ENCODE data around the gene APEH.

Gene APEH

DNA sequence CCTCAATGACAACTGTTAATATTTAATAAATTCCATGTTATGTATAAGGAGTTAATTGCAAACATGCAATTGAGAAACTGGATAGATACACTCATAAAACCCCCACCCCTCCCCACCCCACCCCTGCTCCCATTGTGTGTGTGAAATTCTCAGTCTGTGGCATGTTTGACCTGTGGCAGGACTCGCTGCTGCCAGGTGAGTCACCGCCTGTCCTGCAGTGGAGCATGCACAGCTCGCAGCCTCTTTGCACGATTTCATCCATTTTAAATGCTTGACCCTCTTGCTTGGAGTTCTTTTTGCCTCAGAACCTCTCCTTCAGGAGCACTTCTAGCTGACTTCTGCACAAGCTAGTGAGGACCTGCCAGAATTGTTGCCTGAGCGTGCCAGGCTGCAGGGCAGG is 5.3 kb upstream of the APEH start:
- no peaks in the 10 kb centered on the region for H3K9me3 ChIP-seq (ENCODE audit: insufficient read depth, low read length)
- H3K9ac ChIP-seq (ENCODE audit: insufficient read length, low read depth) = no peak overlapping the region
- no peak for DNase-seq (ENCODE audit: low read depth, low spot score)
- peaks cover 5% of the 10 kb centered on the region for H3K36me3 ChIP-seq (ENCODE audit: insufficient read depth, insufficient read length, low read length)
- TF ChIP-seq SUZ12 (IDR thresholded peaks at IDR 0.05; ENCODE audit: extremely low read depth, insufficient read depth, insufficient read length) (no peak), YY1 (IDR thresholded peaks at IDR 0.05; ENCODE audit: insufficient read depth, insufficient read length) (no peak), ZNF274 (IDR thresholded peaks at IDR 0.05; ENCODE audit: low read depth, low read length) (no peak)
- no peak overlapping the region for H3K4me3 ChIP-seq (ENCODE audit: insufficient read length, low read depth)
- no peaks in the 10 kb centered on the region for H3K27me3 ChIP-seq (ENCODE audit: insufficient read depth, insufficient read length)
- H3K4me1 ChIP-seq (ENCODE audit: insufficient read depth, insufficient read length) = peaks cover 21% of the 10 kb centered on the region

GRCh38 chr3:49669352-49669751 is 4.8 kb upstream of the APEH start:
- H3K36me3 ChIP-seq (ENCODE audit: insufficient read depth, insufficient read length, low read length) = peaks cover 5% of the 10 kb centered on the region
- no peak for TF ChIP-seq SUZ12 (IDR thresholded peaks at IDR 0.05; ENCODE audit: extremely low read depth, insufficient read depth, insufficient read length)
- no peak for TF ChIP-seq YY1 (IDR thresholded peaks at IDR 0.05; ENCODE audit: insufficient read depth, insufficient read length)
- TF ChIP-seq ZNF274 (IDR thresholded peaks at IDR 0.05; ENCODE audit: low read depth, low read length) = no peak
- no peak for DNase-seq (ENCODE audit: low read depth, low spot score)
- H3K27me3 ChIP-seq (ENCODE audit: insufficient read depth, insufficient read length) = no peaks in the 10 kb centered on the region
- no peaks in the 10 kb centered on the region for H3K9me3 ChIP-seq (ENCODE audit: insufficient read depth, low read length)
- no peak overlapping the region for H3K4me3 ChIP-seq (ENCODE audit: insufficient read length, low read depth)
- no peak overlapping the region for H3K9ac ChIP-seq (ENCODE audit: insufficient read length, low read depth)
- H3K4me1 ChIP-seq (ENCODE audit: insufficient read depth, insufficient read length) = peaks cover 16% of the 10 kb centered on the region

- Histone ChIP-seq H3K27me3 (ENCODE audit: insufficient read depth, insufficient read length) (no peaks in the 10 kb centered on the region), H3K4me1 (ENCODE audit: insufficient read depth, insufficient read length) (peaks cover 19% of the 10 kb centered on the region), H3K9me3 (ENCODE audit: insufficient read depth, low read length) (no peaks in the 10 kb centered on the region), H3K36me3 (ENCODE audit: insufficient read depth, insufficient read length, low read length) (peaks cover 16% of the 10 kb centered on the region), H3K4me3 (ENCODE audit: insufficient read length, low read depth) (no peak overlapping the region), H3K9ac (ENCODE audit: insufficient read length, low read depth) (no peak overlapping the region)
- TF ChIP-seq SUZ12 (IDR thresholded peaks at IDR 0.05; ENCODE audit: extremely low read depth, insufficient read depth, insufficient read length) (no peak), ZNF274 (IDR thresholded peaks at IDR 0.05; ENCODE audit: low read depth, low read length) (no peak), YY1 (IDR thresholded peaks at IDR 0.05; ENCODE audit: insufficient read depth, insufficient read length) (no peak)
- DNase-seq (ENCODE audit: low read depth, low spot score) = no peak
These were observed 3.2 kb upstream of the APEH start for GRCh38 chr3:49670940-49671290.

DNA sequence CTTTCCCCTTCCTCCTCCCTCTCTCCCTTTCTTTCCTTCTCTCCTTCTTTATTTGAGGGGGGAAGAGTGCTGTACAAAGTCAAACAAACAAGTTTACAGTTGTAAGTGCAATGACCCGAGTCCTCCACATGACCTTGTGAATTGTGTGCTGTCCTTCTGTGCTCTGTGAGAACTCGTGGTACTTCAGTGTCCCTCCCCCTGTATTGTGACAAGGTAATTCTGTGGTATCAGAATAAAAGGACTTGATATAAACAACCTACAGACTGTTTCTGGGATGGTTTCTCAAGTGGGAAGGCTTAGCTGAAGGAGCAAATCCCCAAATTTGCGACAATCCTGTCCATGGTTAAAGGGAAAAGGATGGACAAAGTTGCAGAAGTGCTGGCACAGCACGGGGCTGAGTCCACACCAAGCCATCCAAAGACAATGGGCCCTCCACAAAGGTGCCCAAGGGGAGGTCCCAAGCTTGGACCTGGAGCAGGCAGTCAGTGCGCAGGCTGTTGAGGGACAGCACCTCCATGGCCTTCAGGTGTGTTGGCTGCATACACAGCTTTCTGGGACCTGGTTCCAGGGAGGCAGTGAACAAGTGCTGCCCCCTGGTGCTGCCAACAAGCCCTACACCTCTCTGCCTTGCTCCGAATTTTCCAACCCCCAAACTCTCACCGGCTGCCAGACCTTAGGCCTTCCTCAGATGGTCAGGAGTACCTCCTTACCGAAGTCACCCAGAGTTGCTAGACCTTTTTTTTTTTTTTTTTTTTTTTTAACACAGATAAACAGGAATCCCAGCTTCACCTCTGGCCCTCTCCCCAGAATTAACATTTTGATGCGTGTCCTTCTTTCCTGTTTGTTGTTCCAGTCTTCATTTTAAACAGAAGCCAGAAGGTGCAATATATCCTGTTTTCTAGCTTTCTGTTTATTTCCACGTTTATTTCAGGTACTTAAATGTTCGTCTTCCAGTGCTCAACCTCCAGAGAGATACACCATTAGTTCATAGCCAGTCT is 2.6 kb upstream of the APEH start:
- peak; percentile 84 for DNase-seq (ENCODE audit: low read depth, low spot score)

DNA sequence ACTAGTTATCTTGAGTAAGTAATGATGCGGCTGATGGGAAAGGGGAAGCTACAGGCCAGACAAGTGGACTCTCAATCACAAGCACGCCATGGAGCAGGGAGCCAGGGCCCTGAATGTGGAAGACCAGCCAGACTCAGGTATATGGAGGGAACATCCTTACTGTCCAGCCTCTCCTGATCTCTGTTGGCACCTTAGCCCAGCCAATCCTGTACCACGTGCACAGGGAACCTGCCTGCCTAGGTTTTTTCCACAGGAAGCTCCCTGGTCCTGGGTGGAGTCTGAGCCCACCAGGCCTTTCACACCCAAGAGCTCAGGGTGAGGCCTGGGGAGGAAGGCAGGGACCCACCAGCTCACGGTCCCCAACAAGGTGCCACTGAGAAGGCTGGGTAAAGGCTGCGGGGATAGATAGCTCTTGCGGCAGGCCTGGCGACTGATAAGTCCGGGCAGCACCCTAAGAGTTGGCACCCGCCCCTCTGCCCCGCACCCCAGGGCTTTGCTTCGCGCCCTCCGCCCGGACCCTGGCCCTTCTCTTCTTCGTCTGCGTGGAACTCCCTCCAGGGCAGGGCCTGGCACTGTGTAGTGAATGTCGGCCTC is 933 bp upstream of the APEH start:
- H3K4me1 ChIP-seq (ENCODE audit: insufficient read depth, insufficient read length) = peaks cover 11% of the 10 kb centered on the region
- H3K36me3 ChIP-seq (ENCODE audit: insufficient read depth, insufficient read length, low read length) = peaks cover 39% of the 10 kb centered on the region
- no peak for DNase-seq (ENCODE audit: low read depth, low spot score)
- H3K9me3 ChIP-seq (ENCODE audit: insufficient read depth, low read length) = no peaks in the 10 kb centered on the region
- H3K27me3 ChIP-seq (ENCODE audit: insufficient read depth, insufficient read length) = no peaks in the 10 kb centered on the region
- peak overlapping the region; percentile 95 for H3K4me3 ChIP-seq (ENCODE audit: insufficient read length, low read depth)
- TF ChIP-seq ZNF274 (IDR thresholded peaks at IDR 0.05; ENCODE audit: low read depth, low read length) = no peak
- TF ChIP-seq YY1 (IDR thresholded peaks at IDR 0.05; ENCODE audit: insufficient read depth, insufficient read length) = no peak
- no peak for TF ChIP-seq SUZ12 (IDR thresholded peaks at IDR 0.05; ENCODE audit: extremely low read depth, insufficient read depth, insufficient read length)
- peak overlapping the region; percentile 99 for H3K9ac ChIP-seq (ENCODE audit: insufficient read length, low read depth)

More for the DNA sequence above, 2.6 kb upstream of the APEH start:
- Histone ChIP-seq H3K9me3 (ENCODE audit: insufficient read depth, low read length) (no peaks in the 10 kb centered on the region), H3K36me3 (ENCODE audit: insufficient read depth, insufficient read length, low read length) (peaks cover 22% of the 10 kb centered on the region), H3K27me3 (ENCODE audit: insufficient read depth, insufficient read length) (no peaks in the 10 kb centered on the region), H3K9ac (ENCODE audit: insufficient read length, low read depth) (no peak overlapping the region), H3K4me3 (ENCODE audit: insufficient read length, low read depth) (no peak overlapping the region), H3K4me1 (ENCODE audit: insufficient read depth, insufficient read length) (peaks cover 17% of the 10 kb centered on the region)
- TF ChIP-seq ZNF274 (IDR thresholded peaks at IDR 0.05; ENCODE audit: low read depth, low read length) (no peak), YY1 (IDR thresholded peaks at IDR 0.05; ENCODE audit: insufficient read depth, insufficient read length) (no peak), SUZ12 (IDR thresholded peaks at IDR 0.05; ENCODE audit: extremely low read depth, insufficient read depth, insufficient read length) (no peak)

DNA sequence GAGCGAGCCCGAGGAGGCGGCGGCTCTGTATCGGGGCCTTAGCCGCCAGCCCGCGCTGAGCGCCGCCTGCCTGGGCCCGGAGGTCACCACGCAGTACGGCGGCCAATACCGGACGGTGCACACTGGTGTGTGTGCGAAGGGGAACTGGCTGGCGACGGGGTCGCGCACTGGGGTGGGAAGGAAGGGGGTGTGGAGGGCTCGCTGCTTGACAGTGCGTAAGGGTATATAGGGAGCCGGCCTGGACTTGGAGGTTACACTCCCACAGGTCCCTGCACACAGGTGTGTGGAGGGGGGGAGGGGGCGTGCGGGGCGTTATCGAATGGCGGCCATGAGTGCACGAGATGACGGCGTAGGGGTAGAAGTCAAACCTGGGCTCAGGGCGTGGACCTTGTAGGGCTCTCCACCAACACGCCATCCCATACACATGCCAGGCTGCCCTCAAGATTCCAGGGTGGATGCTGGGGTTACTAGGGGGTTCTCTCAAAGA is 389 bp downstream of the APEH start:
- Histone ChIP-seq H3K9ac (ENCODE audit: insufficient read length, low read depth) (peak overlapping the region; percentile 99), H3K4me1 (ENCODE audit: insufficient read depth, insufficient read length) (peaks cover 11% of the 10 kb centered on the region), H3K4me3 (ENCODE audit: insufficient read length, low read depth) (peak overlapping the region; percentile 95), H3K36me3 (ENCODE audit: insufficient read depth, insufficient read length, low read length) (peaks cover 52% of the 10 kb centered on the region), H3K9me3 (ENCODE audit: insufficient read depth, low read length) (no peaks in the 10 kb centered on the region), H3K27me3 (ENCODE audit: insufficient read depth, insufficient read length) (no peaks in the 10 kb centered on the region)
- no peak for DNase-seq (ENCODE audit: low read depth, low spot score)
- TF ChIP-seq YY1 (IDR thresholded peaks at IDR 0.05; ENCODE audit: insufficient read depth, insufficient read length) (no peak), SUZ12 (IDR thresholded peaks at IDR 0.05; ENCODE audit: extremely low read depth, insufficient read depth, insufficient read length) (no peak), ZNF274 (IDR thresholded peaks at IDR 0.05; ENCODE audit: low read depth, low read length) (no peak)

GRCh38 chr3:49675912-49676311 is 1.8 kb downstream of the APEH start:
- Histone ChIP-seq H3K4me1 (ENCODE audit: insufficient read depth, insufficient read length) (peaks cover 9% of the 10 kb centered on the region), H3K9ac (ENCODE audit: insufficient read length, low read depth) (no peak overlapping the region), H3K27me3 (ENCODE audit: insufficient read depth, insufficient read length) (no peaks in the 10 kb centered on the region), H3K36me3 (ENCODE audit: insufficient read depth, insufficient read length, low read length) (peaks cover 61% of the 10 kb centered on the region), H3K9me3 (ENCODE audit: insufficient read depth, low read length) (no peaks in the 10 kb centered on the region), H3K4me3 (ENCODE audit: insufficient read length, low read depth) (no peak overlapping the region)
- TF ChIP-seq SUZ12 (IDR thresholded peaks at IDR 0.05; ENCODE audit: extremely low read depth, insufficient read depth, insufficient read length) = no peak
- no peak for TF ChIP-seq ZNF274 (IDR thresholded peaks at IDR 0.05; ENCODE audit: low read depth, low read length)
- no peak for TF ChIP-seq YY1 (IDR thresholded peaks at IDR 0.05; ENCODE audit: insufficient read depth, insufficient read length)
- no peak for DNase-seq (ENCODE audit: low read depth, low spot score)

Data from NT2/D1 (cell line).